ENCODE results near the gene GMEB2.
"Not testable (repeated sequence)": the region's sequence is repeated elsewhere in the genome, so short reads cannot be mapped to it uniquely, and the experiment has no call there.

GMEB2 gene

GRCh38 chr20:63656451-63656850, 29.6 kb upstream of the GMEB2 start:
- no peak for DNase-seq

DNA sequence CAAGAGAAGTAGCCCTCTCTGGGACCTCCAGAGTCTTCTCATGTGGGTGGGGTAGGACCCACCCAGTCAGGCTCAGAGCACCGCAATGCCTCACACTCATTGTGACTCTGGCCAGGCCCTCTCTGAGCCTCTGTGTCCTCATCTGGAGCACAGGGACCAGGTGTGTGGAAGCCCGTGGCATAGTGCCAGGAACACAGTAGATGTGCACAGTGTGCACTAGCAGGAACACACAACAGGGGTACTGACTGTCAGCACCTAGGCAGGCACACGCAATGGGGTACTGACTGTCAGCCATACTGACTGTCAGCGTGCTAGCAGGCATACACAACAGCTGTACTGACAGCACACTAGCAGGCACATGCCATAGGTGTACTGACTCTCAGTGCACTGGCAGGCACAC, 28.3 kb upstream of the GMEB2 start:
- DNase-seq: no peak

GRCh38 chr20:63653974-63654668, 27.2 kb upstream of the GMEB2 start:
- no peak for DNase-seq

DNA sequence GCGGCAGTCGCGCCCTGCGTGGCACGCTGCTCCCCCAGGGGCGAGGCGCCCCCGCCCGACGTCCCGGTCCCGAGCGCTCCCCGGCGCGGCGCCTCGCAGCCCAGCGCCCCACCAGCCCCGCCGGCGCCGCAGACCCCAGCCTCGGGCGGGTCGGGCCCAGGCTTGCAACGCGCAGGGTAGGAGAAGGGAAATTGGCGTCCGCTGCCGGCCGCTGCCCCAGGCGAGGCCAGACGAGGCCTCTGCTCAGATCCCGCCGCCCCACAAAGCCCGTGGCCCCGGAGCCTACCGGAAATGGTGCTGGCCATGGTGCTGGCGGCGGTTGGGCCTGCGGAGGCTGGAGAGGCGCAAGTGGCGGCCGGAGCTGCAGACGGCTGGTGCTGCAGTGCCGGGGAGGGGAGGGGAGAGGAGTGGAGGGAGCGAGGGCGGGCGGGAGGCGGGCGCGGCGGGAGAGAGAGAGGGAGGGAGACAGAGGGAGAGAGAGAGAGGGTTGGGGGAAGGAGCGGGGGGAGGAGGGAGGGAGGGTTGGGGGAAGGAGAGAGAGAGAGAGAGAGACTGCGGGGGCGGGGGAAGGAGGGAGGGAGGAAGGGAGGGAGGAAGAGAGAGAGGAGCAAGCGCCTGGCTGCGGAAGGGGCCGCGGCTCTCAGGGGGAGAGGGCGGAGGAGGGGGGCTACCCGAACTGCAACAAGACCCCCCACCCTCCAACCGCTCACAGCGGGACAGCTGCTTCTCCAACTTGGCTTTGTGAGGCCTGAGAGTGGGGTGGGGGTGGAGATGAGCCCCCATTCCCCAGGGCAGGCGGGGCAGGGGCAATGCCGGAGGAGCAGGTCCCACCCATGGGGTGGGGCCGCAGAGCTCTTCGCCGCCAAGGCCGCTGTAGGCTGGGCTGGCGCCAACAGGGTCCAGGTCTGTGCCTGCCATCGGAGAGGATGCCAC, 26.4 kb upstream of the GMEB2 start, which contains the start of gene STMN3:
Gene STMN3, minus strand, starts transcription at position 384 of the 933 bp plus-strand sequence. Its CDS starts 79 bp downstream, at position 305.
- peak; percentile 79 for DNase-seq

DNA sequence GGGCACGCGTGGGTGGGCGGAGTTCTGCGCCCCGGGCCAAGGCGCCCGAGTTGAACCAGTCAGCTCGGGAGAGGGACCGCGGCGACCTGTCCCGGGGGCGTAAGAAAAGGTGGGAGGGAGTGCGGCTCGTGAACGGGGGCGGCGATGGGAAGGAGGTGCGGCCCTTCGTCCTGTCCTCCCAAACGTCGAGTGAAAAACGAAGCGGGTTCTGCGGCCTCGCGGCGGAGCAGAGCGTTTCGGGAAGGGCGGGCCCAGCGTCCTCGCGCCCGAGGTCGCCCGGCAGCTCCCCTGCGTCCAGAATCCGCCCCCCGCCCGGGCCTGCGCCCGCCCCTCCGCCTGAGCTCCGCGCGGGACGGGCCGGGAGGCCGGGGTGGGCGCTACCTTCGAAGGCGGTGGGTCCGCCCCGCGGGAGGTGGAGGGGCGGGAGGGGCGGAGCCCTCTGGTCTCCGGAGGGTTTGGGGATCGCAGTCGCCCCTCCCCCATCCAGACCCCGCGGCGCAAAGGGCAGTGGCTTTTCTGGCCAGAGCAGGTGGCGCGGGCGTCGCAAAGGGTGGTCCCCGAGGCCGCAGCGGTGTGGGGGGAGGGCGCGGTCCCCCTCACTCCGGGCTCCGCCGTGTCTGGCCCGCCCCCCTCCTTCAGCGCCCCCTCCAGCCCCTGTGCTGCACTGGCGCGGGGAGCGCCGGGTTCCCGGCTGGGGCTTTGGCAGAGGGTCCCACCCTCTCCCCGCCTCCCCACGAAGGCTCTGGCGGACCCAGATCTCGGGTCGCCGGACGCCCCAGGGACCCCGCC, 25.5 kb upstream of the GMEB2 start:
- peak; percentile 16 for DNase-seq

DNA sequence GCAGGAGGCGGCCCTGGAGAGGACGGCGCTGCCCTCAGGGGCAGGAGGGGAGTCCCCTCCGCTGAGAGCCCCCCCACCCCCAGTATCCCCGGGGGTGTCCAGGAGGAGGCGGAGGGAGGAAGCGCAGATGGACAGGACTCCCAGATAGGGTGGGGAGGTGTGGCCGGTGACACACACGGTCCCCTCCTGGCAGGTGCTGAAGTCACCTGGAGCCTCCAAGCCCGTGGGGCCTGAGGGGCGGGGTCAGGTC, 25.0 kb upstream of the GMEB2 start:
- DNase-seq: no peak

- DNase-seq: not testable (repeated sequence)
Observed at GRCh38 chr20:63650486-63650885, 23.6 kb upstream of the GMEB2 start.

DNA sequence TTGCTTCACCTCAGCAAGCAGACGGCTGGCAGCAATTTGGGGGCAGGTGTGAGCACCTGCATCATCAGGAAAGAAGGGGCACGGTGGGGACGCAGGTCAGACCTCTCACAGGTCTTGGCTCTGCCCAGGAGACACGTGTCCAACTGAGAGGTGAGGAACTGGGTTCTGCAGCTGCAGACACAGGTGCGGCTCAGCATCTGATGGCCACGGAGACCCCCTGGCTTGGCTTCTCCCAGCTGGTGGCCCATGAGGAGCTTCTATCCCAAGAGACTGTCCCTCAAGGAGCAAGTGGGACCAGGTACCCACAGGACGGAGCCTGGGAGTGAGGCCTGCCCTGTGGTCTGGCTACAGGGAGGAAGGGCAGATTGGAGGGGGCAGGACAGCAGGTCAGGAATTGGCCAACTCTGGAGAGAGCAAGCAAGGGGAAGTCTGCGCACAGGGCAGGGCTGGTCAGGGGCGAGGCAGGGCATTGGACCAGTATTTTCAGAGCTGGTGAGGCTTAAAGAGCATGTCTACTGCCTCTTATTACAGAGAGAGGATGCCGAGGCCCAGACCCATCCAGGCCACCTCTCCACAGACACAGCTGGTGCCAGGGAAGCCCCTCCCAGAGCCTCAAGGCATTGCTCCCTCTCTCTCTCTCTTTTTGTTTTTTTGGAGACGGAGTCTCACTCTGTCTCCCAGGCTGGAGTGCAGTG, 22.1 kb upstream of the GMEB2 start:
- DNase-seq: no peak

- no peak for DNase-seq
Observed at GRCh38 chr20:63648190-63648589, 21.3 kb upstream of the GMEB2 start.

DNA sequence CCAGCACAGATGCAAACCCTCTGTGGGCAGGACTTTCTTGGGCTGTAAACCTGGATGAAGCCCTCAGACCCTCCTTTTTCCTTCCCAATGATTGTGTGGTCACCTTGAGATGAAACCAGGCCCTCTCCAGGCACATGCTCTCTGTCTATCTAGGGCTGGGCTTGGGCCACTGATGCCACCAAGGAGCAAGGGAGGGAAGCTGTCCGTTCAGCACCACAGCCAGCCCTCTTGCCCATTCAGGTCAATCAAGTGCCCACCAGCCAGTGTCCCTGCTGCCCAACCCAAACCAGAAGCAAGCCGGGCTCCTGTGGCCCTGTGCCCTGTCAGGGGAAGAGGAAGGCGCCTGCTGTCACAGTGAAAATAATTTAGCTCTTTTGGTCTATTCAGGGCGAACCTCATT, 18.3 kb upstream of the GMEB2 start:
- DNase-seq: no peak

DNA sequence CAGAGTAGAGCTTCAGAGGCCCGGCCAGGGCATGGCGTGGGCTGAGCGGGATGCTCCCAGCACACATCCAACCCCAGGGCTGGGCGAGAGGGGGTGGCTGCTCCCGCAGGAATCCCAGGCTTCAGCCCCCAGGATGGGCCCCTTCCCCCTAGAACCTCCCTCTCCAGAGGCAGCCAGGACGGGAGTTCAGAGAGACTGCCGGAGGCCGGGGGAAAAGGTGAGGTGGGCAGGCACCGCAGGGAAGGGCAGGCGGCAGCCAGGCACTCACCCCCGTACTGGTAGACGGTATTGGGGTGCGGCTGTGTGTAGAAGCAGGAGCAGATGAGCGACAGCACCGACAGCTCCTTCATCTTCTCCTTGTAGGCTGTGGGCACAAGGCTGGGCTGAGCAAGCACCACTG, 17.0 kb upstream of the GMEB2 start:
- DNase-seq: no peak

DNA sequence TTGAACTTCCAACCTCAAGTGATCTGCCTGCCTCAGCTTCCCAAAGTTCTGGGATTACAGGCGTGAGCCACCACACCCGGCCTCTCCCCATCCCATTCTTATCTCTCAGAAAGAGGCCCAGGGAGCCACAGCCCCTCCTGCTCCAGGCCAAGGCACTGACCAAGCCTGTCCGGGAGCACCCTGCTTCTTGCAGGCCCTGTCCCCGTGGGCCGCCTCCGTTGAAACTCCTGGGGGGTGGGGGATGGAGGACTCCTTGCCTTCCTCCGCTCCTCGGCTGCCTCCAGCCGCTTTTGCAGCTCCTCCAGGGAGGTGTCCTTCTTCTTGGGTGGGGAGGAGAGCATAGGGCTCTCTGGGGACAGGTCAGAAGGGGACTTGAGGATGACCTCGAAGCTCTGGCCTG, 16.6 kb upstream of the GMEB2 start:
- DNase-seq: no peak

DNA sequence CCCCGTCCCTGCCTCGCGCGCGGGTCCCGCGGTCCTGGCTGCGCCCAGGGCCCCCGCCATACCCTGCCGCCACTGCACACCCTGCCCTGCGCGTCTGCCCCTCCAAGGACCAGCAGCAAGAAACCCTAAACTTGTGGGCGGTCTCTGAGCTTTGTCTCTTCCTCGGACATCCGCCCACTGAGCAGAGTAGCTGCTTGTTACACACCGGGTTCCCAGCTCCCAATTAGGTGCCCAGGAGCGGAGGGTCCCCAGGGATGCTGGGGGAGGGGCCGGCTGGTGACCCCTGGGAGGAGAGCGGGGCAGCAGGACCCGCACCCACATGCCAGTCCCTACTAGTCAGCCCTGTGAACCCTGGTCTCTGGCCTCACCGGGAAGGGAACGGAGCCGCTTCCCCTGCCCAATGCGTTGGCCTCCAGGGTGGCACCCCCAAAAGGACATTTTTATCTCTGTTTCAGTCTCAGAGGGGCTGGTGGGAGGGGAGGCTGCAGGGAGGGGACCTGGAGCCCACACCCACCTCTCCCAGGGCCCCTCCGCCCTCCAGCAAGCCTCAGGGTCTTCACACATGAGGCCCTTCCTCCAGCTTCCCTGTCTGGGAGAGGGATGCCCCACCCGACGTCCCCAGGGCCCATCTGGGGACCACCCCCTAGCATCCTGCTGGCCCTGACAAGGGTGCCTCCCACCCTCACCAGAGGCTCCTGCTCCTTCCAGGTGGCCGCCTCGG, 15.8 kb upstream of the GMEB2 start:
- no peak for DNase-seq

DNA sequence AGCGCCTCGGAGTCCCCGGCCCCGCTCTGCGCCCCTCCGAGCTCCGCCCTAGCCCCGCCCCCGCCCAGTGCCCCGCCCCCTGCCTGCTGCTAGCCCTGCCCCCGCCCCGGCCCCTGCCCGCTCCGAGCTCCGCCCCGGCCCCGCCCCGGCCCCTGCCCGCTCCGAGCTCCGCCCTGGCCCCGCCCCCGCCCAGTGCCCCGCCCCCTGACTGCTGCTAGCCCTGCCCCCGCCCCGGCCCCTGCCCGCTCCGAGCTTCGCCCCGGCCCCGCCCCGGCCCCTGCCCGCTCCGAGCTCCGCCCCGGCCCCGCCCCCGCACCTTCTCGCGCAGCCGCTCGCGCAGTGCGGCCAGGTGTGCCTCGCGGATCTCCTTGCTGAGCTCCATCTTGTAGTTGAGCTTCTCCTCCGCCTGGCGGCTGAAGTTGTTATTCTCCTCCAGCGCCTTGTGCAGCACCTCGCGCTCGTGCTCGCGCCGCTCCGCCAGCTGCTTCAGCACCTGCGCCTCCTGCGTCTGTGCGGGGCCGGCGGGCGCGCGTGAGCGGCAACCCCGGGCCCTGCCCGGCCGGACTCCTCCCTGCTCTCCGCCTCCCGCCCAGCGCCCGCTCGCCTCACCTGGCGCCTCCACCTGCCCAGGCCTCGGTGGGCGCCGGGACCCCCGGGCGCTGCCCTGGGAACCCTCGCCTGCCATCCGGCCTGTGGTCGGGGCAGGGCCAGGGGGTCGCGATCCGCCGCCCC, 15.1 kb upstream of the GMEB2 start:
- DNase-seq: peak; percentile 39

DNA sequence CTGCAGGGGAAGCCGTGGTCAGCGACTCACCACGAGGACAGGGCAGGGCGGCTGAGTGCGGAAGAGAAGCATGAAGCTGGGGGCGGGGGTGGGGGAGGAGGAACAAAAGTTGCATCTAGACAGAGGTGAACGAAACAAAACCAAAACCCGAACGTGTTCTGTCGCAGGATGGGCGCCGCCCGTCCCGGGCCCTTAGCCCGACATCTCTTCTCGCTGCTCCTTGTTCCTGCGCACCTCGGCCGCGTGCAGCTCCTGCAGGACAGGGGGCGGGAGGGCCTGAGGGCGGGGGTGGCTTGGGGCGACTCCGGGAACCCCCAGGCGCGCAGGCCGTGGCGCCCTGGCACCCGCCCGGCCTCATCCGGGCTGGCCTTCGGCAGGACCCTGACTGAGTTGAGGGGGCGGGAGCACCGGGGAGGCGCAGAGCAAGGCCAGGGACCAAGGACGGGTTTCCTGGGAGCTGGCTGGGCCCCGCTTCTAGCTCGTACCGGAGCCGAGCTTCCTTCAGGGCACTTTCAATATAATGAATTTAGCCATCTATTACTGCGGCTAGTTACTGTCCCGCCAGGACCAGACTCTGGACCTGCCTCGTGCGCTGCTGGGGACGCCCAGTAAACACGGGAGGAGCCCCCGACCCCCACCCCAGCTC, 14.4 kb upstream of the GMEB2 start:
- DNase-seq: no peak

DNA sequence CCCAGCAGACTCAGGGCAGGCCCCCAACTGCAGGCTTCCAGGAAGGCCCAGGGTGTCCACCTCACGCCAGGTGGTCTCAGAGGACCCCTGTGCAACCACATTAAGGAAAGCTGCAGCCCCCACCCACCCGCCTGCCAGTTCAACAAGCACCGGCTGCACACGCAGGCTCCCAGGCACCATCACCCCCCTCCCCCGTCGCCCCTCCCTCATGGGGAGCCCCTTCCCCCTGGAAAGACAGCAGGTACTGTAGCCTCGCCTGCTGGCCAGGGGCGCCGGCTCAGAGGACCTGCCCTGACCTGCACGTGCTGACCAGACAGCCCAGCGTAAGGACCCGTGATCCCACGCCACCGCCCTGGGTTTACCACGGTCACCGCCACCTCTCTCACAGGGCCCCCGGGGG, 13.8 kb upstream of the GMEB2 start:
- not testable (repeated sequence) for DNase-seq

DNA sequence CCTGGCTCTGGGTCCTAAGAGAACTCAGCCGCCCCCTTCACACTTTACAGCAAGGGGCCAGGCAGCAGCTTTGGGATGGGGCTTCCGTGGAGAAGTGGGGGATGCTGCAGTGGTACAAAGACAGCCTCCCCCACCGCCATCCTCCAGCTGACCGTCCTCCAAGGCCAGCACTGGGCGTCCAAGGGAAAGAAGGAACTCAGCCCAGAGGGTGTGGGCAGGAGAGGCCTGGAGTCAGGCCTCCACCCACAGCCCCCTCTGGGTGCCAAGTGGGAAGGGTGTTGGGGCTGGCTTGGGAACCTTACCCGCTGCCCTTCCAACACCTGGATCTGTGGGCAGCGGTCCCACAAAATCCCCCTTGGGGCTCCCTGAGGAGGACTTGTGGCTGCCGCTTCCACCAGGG, 13.2 kb upstream of the GMEB2 start:
- no peak for DNase-seq

DNA sequence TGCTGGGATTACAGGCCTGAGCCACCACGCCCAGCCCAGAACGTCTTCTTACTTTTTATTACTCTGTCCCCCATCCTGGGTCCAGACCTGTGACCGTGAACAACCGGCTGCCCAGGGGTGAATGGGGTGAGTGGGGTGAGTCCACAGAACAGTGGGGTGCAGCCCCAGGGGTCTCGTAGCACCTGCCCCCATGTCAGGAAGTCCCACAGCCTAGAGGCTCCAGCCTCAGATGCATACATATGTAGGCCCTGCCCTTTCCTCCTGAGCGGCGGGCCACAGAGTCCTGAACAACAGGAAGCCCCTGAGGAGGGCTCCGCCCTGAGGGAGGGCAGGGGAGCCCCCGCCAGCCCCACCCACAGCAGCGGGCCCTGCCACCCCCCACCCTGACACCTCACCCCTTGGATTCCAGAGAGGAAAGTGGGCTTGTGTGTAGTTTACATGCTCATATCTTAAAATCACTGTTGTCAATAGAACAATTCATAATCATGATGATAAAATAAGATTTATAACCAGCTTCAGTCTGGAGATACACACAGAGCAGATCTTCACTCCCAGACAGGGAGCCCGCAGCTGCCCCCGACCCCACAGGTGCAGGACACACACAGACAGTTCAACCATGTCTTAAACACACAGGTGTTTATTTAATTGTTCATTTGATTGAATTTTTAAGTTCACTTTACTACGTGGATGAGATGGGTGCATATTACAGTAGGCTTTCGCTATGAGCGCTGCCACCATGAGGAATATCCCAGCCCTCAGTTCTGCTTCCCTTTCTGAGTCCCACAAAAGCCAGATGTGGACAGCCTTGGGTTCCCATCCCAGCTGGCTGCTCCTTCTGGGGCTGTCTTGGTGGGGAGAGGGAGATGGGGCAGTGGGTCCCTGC, 12.4 kb upstream of the GMEB2 start:
- no peak for DNase-seq

DNA sequence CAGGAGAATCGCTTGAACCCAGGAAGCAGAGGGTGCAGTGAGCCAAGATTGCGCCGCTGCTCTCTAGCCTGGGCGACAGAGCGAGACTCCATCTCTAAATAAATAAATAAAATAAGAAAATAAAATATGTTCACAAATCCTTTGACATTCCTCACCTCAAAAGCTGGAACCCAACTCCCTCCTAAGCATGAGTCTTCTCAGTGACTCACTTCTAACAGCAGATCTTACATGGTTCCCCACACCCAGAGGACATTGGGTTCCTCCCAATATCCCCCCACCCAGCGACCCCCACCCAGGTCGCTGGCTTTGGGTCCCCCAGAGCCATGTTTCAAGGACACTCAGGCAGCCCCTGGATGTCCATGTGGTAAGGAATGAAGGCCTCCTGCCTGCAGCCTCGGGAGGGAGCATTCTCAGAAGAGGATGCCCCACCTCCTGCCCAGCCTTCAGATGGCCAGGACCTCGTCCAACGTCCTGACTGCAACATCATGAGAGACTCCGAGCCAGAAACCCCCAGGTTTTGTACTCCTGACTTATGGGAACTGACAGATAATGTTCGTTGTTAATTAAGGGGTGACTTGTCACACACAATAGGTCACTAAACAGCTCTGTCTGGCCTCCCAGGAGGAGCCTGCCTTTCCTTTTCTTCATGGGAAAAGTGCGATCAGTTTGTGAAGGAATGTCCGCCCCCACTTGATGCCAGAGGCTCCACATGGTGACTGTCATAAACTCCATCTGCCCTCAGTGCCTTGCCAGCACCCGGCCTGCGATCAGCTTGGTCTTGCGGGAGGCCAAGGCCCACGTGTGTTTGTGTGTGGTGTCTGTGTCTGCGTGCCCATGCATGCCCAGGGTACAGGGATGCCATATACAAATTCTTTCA, 10.1 kb upstream of the GMEB2 start:
- peak; percentile 24 for DNase-seq
